Measurements from ENCODE around the gene CTNNA3.

Gene CTNNA3

GRCh38 chr10:65910209-65910608, 1785.8 kb downstream of the CTNNA3 start:
- no peak overlapping the region for H3K4me3 ChIP-seq (ENCODE audit: low read depth, low read length)

GRCh38 chr10:65907199-65907712, 1788.7 kb downstream of the CTNNA3 start:
- no peak overlapping the region for H3K4me3 ChIP-seq (ENCODE audit: low read depth, low read length)

GRCh38 chr10:65903620-65904019, 1792.4 kb downstream of the CTNNA3 start:
- no peak overlapping the region for H3K4me3 ChIP-seq (ENCODE audit: low read depth, low read length)

GRCh38 chr10:65900271-65900670, 1795.7 kb downstream of the CTNNA3 start:
- no peak overlapping the region for H3K4me3 ChIP-seq (ENCODE audit: low read depth, low read length)

DNA sequence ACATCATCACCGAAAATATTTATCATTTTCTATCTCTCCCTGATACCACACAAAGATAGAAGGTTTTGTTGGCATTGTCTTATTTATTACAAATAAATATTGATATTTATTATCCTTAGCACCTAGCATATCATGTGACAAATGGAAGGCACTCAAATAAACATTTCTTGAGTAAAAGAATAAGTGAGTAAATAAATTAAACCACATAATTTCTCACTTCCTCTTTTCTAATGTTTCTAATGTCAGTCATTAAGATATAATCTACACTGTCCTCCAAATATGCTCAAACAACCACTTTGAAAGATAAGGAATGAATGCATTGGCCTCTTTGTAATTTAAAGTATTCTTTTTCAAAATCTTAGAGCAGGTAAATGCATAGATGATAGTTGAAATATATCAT, 1797.9 kb downstream of the CTNNA3 start:
- no peak overlapping the region for H3K4me3 ChIP-seq (ENCODE audit: low read depth, low read length)

DNA sequence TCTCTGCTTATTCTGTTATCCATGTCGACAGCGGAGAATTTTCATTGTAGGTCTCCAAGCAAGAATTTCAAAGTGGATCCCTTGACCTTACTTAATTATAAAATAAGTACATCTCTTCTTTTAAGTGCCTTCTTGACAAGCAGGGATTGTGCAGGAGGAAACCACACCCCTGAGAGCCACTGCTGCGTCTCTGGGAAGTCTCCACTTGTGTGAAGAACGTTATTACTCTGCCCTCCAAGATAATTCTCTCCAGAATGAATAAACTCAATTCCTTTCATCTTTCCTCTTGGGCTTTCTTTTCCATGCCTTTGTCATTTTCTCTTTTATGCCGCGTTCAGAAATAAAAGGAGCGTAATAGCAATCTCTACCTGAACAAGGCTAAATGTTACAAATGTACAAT, 1801.0 kb downstream of the CTNNA3 start:
- no peak overlapping the region for H3K4me3 ChIP-seq (ENCODE audit: low read depth, low read length)

DNA sequence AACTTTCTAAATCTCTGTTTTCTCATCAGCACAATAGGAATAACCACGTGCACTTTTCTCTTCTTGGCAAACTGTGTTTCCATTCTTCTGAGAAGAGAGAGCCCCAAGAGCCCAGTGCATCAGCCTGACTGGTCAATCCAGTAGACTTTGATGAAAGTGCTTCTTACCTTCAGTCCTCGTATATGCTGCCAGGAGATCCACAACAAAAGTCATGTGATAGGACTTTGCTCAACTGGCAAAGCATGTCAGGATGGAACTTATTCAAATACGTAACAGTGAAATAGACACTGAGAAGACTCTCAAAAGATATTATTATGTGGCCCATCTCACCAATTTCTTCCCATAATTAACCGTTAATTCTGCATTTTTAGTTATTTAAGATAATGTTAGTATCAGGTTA, 1801.6 kb downstream of the CTNNA3 start:
- H3K4me3 ChIP-seq (ENCODE audit: low read depth, low read length), result no peak overlapping the region

GRCh38 chr10:65893676-65894075, 1802.3 kb downstream of the CTNNA3 start:
- no peak overlapping the region for H3K4me3 ChIP-seq (ENCODE audit: low read depth, low read length)

- H3K4me3 ChIP-seq (ENCODE audit: low read depth, low read length), result no peak overlapping the region
Measured at GRCh38 chr10:65892284-65892683, 1803.7 kb downstream of the CTNNA3 start.

DNA sequence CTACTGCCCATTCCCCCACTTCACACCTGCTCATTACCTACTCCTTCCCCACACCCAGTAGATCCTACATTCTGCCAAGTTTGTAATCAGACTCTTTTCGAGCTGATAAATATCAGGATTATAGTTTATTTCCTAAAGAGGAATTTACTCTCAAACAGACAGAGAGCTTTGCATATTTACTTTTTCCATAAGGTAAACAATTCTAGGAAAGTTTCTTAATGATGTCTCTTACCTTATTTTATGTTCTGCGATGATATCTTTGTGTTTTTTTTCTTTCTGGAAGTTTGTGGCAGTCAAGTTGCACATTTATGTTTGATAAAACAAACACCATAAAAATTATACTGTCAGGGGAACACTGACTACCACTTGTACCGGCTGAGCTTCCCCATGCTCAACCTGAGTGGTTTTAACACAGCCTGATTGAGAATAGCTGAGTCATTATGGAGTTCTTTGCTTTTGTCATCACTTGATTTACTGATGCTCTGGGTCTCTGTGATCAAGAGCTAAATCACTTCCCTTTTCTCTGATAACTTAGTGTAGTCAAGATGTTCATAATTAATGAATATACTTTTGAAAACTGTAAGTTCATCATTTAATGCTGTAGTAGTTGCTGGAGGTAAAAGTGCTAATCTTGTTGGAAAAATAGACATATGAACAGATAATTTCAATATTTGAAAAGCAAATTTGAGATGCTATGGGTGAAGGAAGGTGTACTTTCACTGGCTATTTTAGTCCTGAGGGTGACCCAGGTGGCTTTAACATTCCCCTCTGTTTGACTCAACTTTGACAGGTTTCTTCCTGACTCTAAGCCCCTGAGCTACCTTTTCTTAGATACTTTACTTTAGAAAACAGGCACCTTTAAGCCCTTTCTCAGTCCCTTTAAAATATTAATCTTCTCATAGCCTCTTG, 1804.7 kb downstream of the CTNNA3 start:
- H3K4me3 ChIP-seq (ENCODE audit: low read depth, low read length), result no peak overlapping the region

DNA sequence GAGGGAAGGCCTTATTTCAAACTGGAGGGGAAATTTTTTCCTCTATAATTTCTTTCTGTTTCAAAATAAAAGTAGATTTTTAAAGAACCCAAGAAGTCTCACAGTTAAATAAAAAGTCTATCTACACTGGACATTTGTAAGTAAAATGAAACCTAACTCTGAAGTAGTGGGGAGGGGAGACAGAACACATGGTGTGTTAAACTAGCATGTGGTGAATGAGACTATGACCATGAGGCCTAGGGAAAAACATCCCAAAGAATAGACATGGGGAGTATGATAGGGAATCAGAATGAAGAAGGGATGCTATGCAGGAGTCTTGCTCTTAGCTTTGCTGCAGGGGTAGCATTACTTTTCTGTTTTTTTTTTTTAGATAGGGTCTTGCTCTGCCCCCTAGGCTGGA, 1831.5 kb downstream of the CTNNA3 start:
- H3K4me3 ChIP-seq (ENCODE audit: low read depth, low read length), result no peak overlapping the region

DNA sequence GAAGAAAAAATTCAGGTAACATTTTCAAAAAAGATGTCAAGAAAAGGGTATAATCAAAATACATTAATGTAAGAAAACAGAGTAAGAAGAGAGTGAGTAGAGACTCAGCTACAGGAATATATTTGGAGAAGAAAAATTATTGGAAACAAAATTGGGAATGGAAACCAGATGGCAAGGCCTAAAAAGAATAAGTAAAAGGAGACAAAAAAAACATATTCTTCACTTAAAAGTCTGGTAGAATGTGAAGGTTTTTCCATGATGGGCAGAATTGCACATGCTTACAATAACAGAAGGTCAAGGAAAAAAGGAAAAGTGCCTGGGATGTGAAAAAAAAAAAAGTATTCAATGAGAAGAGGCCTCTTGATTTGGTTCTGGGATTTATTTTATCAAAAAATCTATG, 1832.0 kb downstream of the CTNNA3 start:
- H3K4me3 ChIP-seq (ENCODE audit: low read depth, low read length), result no peak overlapping the region

Measured in iPS-11a (cell line).